GM18498 (cell line): ENCODE measurements around the gene BRME1.

Experiments used
- ATAC-seq: cut with Tn5 transposase; IDR thresholded peaks from one replicate; pipeline ENCODE4 v1.9.1; 2021; ENCODE audit warnings: mild to moderate bottlenecking, moderate library complexity; ENCODE audit not compliant: unreplicated experiment

BRME1 gene

GRCh38 chr19:13890136-13890535 lies 15.8 kb downstream of the BRME1 start:
- ATAC-seq: no peak

- no peak for ATAC-seq
These were observed 17.6 kb downstream of the BRME1 start for GRCh38 chr19:13888281-13888680.

- ATAC-seq: no peak
These were observed 18.4 kb downstream of the BRME1 start for GRCh38 chr19:13887517-13887916.

GRCh38 chr19:13887018-13887436 lies 18.9 kb downstream of the BRME1 start:
- no peak for ATAC-seq

GRCh38 chr19:13885826-13886365 lies 20.0 kb downstream of the BRME1 start:
- ATAC-seq: no peak

- no peak for ATAC-seq
These were observed 21.0 kb downstream of the BRME1 start for GRCh38 chr19:13884726-13885591.

GRCh38 chr19:13883516-13884064 lies 22.3 kb downstream of the BRME1 start:
- no peak for ATAC-seq

- no peak for ATAC-seq
These were observed 23.1 kb downstream of the BRME1 start for GRCh38 chr19:13882836-13883235.

GRCh38 chr19:13882419-13882795 lies 23.5 kb downstream of the BRME1 start:
- no peak for ATAC-seq

- ATAC-seq: no peak
These were observed 24.1 kb downstream of the BRME1 start for GRCh38 chr19:13881692-13882418.

GRCh38 chr19:13881251-13881691 lies 24.6 kb downstream of the BRME1 start:
- no peak for ATAC-seq

GRCh38 chr19:13880059-13881043 lies 25.6 kb downstream of the BRME1 start:
- ATAC-seq: peak; percentile 89

GRCh38 chr19:13877303-13877702 lies 28.6 kb downstream of the BRME1 start:
- no peak for ATAC-seq

- no peak for ATAC-seq
These were observed 29.1 kb downstream of the BRME1 start, which contains the start of gene NANOS3 for GRCh38 chr19:13876834-13877233. TSS of gene NANOS3 (plus strand) at chr19:13877134. CDS start at chr19:13877249, 115 bp downstream.

- ATAC-seq: no peak
These were observed 30.1 kb downstream of the BRME1 start for GRCh38 chr19:13875824-13876223.

- ATAC-seq: no peak
These were observed 31.9 kb downstream of the BRME1 start for GRCh38 chr19:13873834-13874515.

- no peak for ATAC-seq
These were observed 33.1 kb downstream of the BRME1 start for GRCh38 chr19:13872695-13873389.

GRCh38 chr19:13872339-13872694 lies 33.6 kb downstream of the BRME1 start:
- no peak for ATAC-seq

GRCh38 chr19:13870873-13871272 lies 35.0 kb downstream of the BRME1 start:
- no peak for ATAC-seq
